Measurements from ENCODE around the gene GAS6.

- TF ChIP-seq EP300 (IDR thresholded peaks at IDR 0.05) (no peak), CTCF (IDR thresholded peaks at IDR 0.05) (no peak), POLR2A (IDR thresholded peaks at IDR 0.05) (no peak), POLR2AphosphoS5 (IDR thresholded peaks at IDR 0.05) (no peak)
These were observed 80.5 kb downstream of the GAS6 start for GRCh38 chr13:113783200-113783881.

Measured in upper lobe of left lung (tissue), 4 donors.